Vagina (tissue), 2 donors: Measurements from ENCODE around the gene LIN28B. TPM values are rescaled to one million over a fixed set of nuclear protein-coding genes. Genes with fewer than 3 reads are reported as not detected.

Experiments
- DNase-seq, 2 donors: peaks; one replicate each; pipeline ENCODE4 v3.0.0-alpha.2; 2017; ENCODE audit errors: extremely low spot score in 2 of 2
- H3K27ac ChIP-seq: fragments of 200-600 bp; sonication (generic); one replicate; pipeline ENCODE4 v1.5.1; 2019
- H3K27me3 ChIP-seq: fragments of 200-600 bp; sonication (generic); one replicate; pipeline ENCODE4 v1.5.1; 2019
- H3K36me3 ChIP-seq, 2 donors: fragments of 200-600 bp; sonication (generic); one replicate each; pipeline ENCODE4 v1.5.1; 2017 to 2019
- H3K4me1 ChIP-seq: fragments of 200-600 bp; sonication (generic); one replicate; pipeline ENCODE4 v1.5.1; 2019
- H3K4me3 ChIP-seq, 2 donors: fragments of 200-600 bp; sonication (generic); 1 replicate in 1 of 2; 2 replicates in 1 of 2; pipeline ENCODE4 v1.5.1; 2016 to 2019
- H3K9me3 ChIP-seq: fragments of 200-600 bp; sonication (generic); one replicate; pipeline ENCODE4 v1.5.1; 2019
- CTCF ChIP-seq, 3 experiments: fragments of 450-650 bp in 2 of 3; fragments of 200-600 bp in 1 of 3; sonication (generic) in 1 of 3; IDR thresholded peaks; one replicate each; pipeline ENCODE4 v1.5.1; 2017 to 2019; ENCODE audit warnings: antibody characterized with exemption in 3 of 3, mild to moderate bottlenecking in 2 of 3, moderate library complexity in 2 of 3
- POLR2A ChIP-seq, 2 donors: fragments of 450-650 bp; IDR thresholded peaks; one replicate each; pipeline ENCODE4 v1.6.1; 2017; ENCODE audit warnings: antibody characterized with exemption in 2 of 2, mild to moderate bottlenecking in 2 of 2, moderate library complexity in 2 of 2
- POLR2AphosphoS5 ChIP-seq, 2 donors: sonication (generic); formaldehyde crosslinking; IDR thresholded peaks; one replicate each; pipeline ENCODE4 v1.9.0; 2017; ENCODE audit warnings: antibody characterized with exemption in 2 of 2, mild to moderate bottlenecking in 2 of 2, low read depth in 1 of 2; ENCODE audit not compliant: insufficient read depth in 1 of 2
- intact Hi-C: fragments of 100-400 bp; cut with DNase I; formaldehyde crosslinking; loops from one replicate; pipeline ENCODE4 v1.15.1; 2023
- total RNA-seq: library from RNA; depleted of rRNA; stranded (reverse); fragments of >200 nt; gene quantifications from one replicate; pipeline ENCODE4 v1.2.3, GENCODE V29; 2016

The LIN28B gene
- total RNA-seq, 1 donor from 2014 or later, result not detected

GRCh38 chr6:104940893-104941728 is 15.8 kb upstream of the LIN28B start:
- Histone ChIP-seq H3K4me3 (peak overlapping the region; percentile 13 to 39), H3K27me3 (peaks cover 3% of the 10 kb centered on the region), H3K27ac (no peak overlapping the region), H3K4me1 (peaks cover 6% of the 10 kb centered on the region), H3K9me3 (no peaks in the 10 kb centered on the region), H3K36me3 (no peaks in the 10 kb centered on the region)
- intact Hi-C loops, result no loop called here
- no peak for TF ChIP-seq CTCF (IDR thresholded peaks at IDR 0.05)
- TF ChIP-seq POLR2A (IDR thresholded peaks at IDR 0.05), result no peak
- no peak for TF ChIP-seq POLR2AphosphoS5 (IDR thresholded peaks at IDR 0.05; ENCODE audit: insufficient read depth in 1 of 2, low read depth in 1 of 2)
- no peak for DNase-seq

DNA sequence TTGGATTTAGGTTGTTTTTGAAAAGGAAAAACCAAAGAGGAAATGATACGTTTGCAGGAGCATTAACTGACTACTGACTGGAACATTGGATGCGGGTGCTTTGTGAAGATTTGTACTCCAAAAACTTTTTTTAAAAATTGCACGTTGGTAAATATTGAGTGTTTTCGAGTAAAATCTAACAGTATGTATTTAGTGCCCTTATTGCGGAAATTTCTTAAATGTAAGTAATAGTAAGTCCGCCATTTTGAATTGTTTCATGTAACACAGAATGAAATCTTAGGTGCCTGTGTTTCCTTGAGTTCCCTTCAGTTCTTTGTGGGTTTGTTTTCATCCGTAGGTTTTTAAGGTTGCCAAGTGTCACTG is 15.2 kb upstream of the LIN28B start:
- intact Hi-C loops, result no loop called here
- Histone ChIP-seq H3K27ac (no peak overlapping the region), H3K36me3 (no peaks in the 10 kb centered on the region), H3K4me3 (peak overlapping the region in 1 of 2 donors; percentile 39), H3K9me3 (no peaks in the 10 kb centered on the region), H3K27me3 (peaks cover 3% of the 10 kb centered on the region), H3K4me1 (peaks cover 6% of the 10 kb centered on the region)
- no peak for DNase-seq
- TF ChIP-seq POLR2A (IDR thresholded peaks at IDR 0.05) (no peak), POLR2AphosphoS5 (IDR thresholded peaks at IDR 0.05; ENCODE audit: insufficient read depth in 1 of 2, low read depth in 1 of 2) (no peak)

- intact Hi-C loops, result no loop called here
- no peak for TF ChIP-seq CTCF (IDR thresholded peaks at IDR 0.05)
- TF ChIP-seq POLR2A (IDR thresholded peaks at IDR 0.05), result no peak
- TF ChIP-seq POLR2AphosphoS5 (IDR thresholded peaks at IDR 0.05; ENCODE audit: insufficient read depth in 1 of 2, low read depth in 1 of 2), result no peak
- no peak overlapping the region for H3K27ac ChIP-seq
- no peaks in the 10 kb centered on the region for H3K9me3 ChIP-seq
- H3K4me3 ChIP-seq, result no peak overlapping the region
- peaks cover 3% of the 10 kb centered on the region for H3K27me3 ChIP-seq
- H3K4me1 ChIP-seq, result peaks cover 6% of the 10 kb centered on the region
- H3K36me3 ChIP-seq, result no peaks in the 10 kb centered on the region
- DNase-seq, result no peak
These were observed 13.1 kb upstream of the LIN28B start for GRCh38 chr6:104943781-104944180.

GRCh38 chr6:104949206-104949605 is 7.7 kb upstream of the LIN28B start:
- Histone ChIP-seq H3K27me3 (peaks cover 10% of the 10 kb centered on the region), H3K4me3 (no peak overlapping the region), H3K36me3 (no peaks in the 10 kb centered on the region), H3K27ac (no peak overlapping the region), H3K9me3 (no peaks in the 10 kb centered on the region), H3K4me1 (no peaks in the 10 kb centered on the region)
- intact Hi-C loops, result no loop called here
- TF ChIP-seq POLR2AphosphoS5 (IDR thresholded peaks at IDR 0.05; ENCODE audit: insufficient read depth in 1 of 2, low read depth in 1 of 2), result no peak
- no peak for TF ChIP-seq CTCF (IDR thresholded peaks at IDR 0.05)
- no peak for TF ChIP-seq POLR2A (IDR thresholded peaks at IDR 0.05)
- DNase-seq, result no peak

GRCh38 chr6:104951677-104952076 is 5.2 kb upstream of the LIN28B start:
- TF ChIP-seq POLR2AphosphoS5 (IDR thresholded peaks at IDR 0.05; ENCODE audit: insufficient read depth in 1 of 2, low read depth in 1 of 2) (no peak), POLR2A (IDR thresholded peaks at IDR 0.05) (no peak), CTCF (IDR thresholded peaks at IDR 0.05) (no peak)
- Histone ChIP-seq H3K27ac (no peak overlapping the region), H3K4me3 (no peak overlapping the region), H3K36me3 (no peaks in the 10 kb centered on the region), H3K4me1 (no peaks in the 10 kb centered on the region), H3K9me3 (no peaks in the 10 kb centered on the region), H3K27me3 (peaks cover 18% of the 10 kb centered on the region)
- intact Hi-C loops, result no loop called here
- no peak for DNase-seq
